Measurements from ENCODE around the gene CNGA3.

- TF ChIP-seq POLR2A (IDR thresholded peaks at IDR 0.05; ENCODE audit: low read depth, low read length) (no peak), ATF3 (IDR thresholded peaks at IDR 0.05; ENCODE audit: borderline replicate concordance, extremely low read depth, low read depth, low read length) (no peak), CTCF (IDR thresholded peaks at IDR 0.05 in 2 of 3, conservative IDR thresholded peaks at IDR 0.05 in 1 of 3; ENCODE audit: control insufficient read depth in 2 of 3, extremely low read depth in 1 of 3, insufficient read depth in 1 of 3, low read depth in 3 of 3, low read length in 3 of 3) (no peak), POLR2AphosphoS5 (IDR thresholded peaks at IDR 0.05; ENCODE audit: low read length) (no peak), HDGF (IDR thresholded peaks at IDR 0.05) (no peak), RCOR1 (conservative IDR thresholded peaks at IDR 0.05; ENCODE audit: low read depth, low read length) (no peak)
These were observed 30.3 kb upstream of the CNGA3 start for GRCh38 chr2:98315957-98316356.
